ENCODE results near the gene MAPK12.

DNA sequence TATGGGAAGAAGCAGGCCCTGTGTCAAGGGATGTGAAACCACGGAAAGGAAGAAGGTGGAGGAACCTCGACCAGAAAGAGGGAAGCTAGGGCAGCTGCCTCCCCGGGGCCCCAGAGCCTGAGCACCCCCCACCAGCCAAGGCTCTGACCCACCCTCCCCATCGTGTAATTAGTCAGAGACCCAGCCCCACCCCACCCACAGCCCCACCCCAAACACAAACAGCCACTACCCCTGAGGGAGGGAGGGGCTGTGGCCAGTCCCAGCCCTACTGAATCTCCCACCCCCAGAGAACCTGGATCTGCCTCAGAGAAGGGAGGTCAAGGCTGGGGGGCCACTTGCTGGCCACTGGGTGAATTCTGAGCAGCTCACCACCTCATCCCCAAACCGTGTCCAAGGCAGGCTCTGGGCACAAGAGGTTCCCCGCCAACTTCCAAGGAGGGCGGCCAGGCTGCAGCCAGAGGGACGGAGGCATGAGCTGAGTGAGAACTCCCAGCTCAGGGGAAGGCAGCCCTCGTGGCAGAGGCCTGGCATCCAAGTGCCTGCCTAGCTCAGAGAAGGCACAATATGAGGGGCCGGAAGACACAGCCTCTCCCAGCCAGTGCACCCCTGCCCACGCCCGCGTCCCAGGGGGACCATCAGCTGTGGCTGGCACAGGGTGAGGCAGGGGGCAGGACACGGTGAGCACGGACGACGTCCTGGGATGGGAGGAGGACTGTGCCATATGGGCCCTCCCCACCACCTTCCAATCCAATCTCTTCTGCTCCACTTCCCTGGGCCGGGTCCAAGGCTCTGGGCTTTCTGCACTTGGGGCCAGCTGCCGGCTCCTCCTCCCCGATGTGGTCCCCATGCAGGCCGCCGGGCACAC is 43.3 kb upstream of the MAPK12 start:
- TF ChIP-seq CTCF (IDR thresholded peaks at IDR 0.05; ENCODE audit: low read depth, low read length, missing input control) (no peak), ZBTB33 (IDR thresholded peaks at IDR 0.05) (no peak), ATF3 (IDR thresholded peaks at IDR 0.05) (no peak), FOXA1 (IDR thresholded peaks at IDR 0.05) (no peak), RAD21 (IDR thresholded peaks at IDR 0.05) (no peak), NR2F2 (IDR thresholded peaks at IDR 0.05) (no peak), TAF1 (conservative IDR thresholded peaks at IDR 0.05) (no peak), YY1 (IDR thresholded peaks at IDR 0.05) (no peak), EGR1 (IDR thresholded peaks at IDR 0.05; ENCODE audit: low read depth in 2 of 2) (no peak)
- TF ChIP-seq, protein P1, sequence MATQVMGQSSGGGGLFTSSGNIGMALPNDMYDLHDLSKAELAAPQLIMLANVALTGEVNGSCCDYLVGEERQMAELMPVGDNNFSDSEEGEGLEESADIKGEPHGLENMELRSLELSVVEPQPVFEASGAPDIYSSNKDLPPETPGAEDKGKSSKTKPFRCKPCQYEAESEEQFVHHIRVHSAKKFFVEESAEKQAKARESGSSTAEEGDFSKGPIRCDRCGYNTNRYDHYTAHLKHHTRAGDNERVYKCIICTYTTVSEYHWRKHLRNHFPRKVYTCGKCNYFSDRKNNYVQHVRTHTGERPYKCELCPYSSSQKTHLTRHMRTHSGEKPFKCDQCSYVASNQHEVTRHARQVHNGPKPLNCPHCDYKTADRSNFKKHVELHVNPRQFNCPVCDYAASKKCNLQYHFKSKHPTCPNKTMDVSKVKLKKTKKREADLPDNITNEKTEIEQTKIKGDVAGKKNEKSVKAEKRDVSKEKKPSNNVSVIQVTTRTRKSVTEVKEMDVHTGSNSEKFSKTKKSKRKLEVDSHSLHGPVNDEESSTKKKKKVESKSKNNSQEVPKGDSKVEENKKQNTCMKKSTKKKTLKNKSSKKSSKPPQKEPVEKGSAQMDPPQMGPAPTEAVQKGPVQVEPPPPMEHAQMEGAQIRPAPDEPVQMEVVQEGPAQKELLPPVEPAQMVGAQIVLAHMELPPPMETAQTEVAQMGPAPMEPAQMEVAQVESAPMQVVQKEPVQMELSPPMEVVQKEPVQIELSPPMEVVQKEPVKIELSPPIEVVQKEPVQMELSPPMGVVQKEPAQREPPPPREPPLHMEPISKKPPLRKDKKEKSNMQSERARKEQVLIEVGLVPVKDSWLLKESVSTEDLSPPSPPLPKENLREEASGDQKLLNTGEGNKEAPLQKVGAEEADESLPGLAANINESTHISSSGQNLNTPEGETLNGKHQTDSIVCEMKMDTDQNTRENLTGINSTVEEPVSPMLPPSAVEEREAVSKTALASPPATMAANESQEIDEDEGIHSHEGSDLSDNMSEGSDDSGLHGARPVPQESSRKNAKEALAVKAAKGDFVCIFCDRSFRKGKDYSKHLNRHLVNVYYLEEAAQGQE (IDR thresholded peaks at IDR 0.05) = no peak
- TF ChIP-seq, protein P2, sequence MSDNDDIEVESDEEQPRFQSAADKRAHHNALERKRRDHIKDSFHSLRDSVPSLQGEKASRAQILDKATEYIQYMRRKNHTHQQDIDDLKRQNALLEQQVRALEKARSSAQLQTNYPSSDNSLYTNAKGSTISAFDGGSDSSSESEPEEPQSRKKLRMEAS (IDR thresholded peaks at IDR 0.05) = no peak

All from liver (tissue), 3 donors.